GM12864 (cell line): ENCODE data around the gene ERC2.
"Not testable (repeated sequence)": the region's sequence is repeated elsewhere in the genome, so short reads cannot be mapped to it uniquely, and the experiment has no call there.

Source experiments
- DNase-seq: peaks from one replicate; pipeline ENCODE4 v3.0.0-alpha.2; 2011; ENCODE audit warnings: low read depth
- H3K4me3 ChIP-seq: 2 replicates; pipeline ENCODE4 v1.5.1; 2011; ENCODE audit warnings: mild to moderate bottlenecking, low read depth, low read length, control low read depth
- CTCF ChIP-seq: IDR thresholded peaks from 2 replicates; pipeline ENCODE4 v1.5.1; 2011; ENCODE audit warnings: low read depth, mild to moderate bottlenecking, moderate library complexity, low read length, control low read depth, inconsistent platforms; ENCODE audit errors: missing control alignments

Gene ERC2

DNA sequence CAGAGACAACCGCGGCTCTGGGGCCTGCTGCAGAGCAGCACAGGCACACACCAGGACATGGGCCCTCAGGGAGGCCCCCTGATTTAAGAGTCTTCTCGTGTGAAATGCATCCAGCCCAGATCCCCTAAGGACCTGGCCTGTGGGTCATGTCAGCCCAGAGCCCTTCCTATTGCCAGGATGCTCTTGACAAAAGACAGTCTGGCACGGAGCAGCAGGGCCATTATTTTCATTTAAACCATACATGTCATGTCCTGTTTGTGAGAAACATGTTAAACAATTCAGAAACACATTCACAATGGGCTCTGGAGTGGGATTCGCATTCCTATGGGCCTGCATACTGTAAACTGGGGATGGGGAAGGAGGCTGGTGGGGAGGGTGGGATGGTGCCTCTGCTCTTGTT, 613.8 kb downstream of the ERC2 start:
- H3K4me3 ChIP-seq, result no peak overlapping the region
- TF ChIP-seq CTCF, result no peak
- no peak for DNase-seq

DNA sequence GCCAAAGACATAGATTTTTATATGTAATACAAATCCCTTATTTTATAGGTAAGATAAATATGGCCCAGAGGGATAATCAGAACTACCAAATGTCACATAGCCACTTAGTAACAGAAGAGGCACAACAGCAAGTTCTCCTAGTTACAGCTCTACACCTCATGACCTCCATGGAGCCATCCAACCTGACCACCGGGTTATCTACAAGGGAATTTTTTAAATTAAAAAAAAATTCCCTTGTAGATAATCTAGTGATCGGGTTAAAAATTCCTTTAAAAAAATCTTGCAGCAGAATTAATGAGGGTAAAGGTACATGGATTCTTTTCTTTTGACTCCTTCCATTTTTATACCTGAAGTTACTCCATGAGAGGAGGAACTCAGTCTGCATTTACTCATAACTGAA, 615.9 kb downstream of the ERC2 start:
- no peak for DNase-seq
- TF ChIP-seq CTCF, result no peak
- no peak overlapping the region for H3K4me3 ChIP-seq

- H3K4me3 ChIP-seq, result no peak overlapping the region
- no peak for DNase-seq
- no peak for TF ChIP-seq CTCF
Measured at GRCh38 chr3:55842204-55842603, 626.1 kb downstream of the ERC2 start.

- not testable (repeated sequence) for DNase-seq, H3K4me3 ChIP-seq
Measured at GRCh38 chr3:55831876-55832275, 636.4 kb downstream of the ERC2 start.

DNA sequence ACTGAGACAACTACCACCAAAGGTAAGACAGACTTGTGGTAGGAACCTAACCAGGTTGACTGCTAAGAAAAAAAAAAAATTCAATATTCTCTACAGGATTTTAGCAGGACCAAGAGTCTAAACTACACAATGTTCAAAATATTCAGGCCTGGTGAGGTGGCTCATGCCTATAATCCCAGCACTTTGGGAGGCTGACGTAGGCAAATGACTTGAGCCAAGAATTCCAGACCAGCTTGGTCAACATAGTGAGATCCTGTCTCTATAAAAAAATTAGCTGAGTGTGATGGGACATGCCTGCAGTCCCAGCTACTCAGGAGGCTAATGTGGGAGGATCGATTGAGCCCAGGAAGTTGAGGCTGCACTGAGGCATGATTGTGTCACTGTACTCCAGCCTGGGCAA, 639.6 kb downstream of the ERC2 start:
- H3K4me3 ChIP-seq, result no peak overlapping the region
- TF ChIP-seq CTCF, result no peak
- DNase-seq, result no peak

GRCh38 chr3:55827786-55828185, 640.5 kb downstream of the ERC2 start:
- no peak for TF ChIP-seq CTCF
- no peak overlapping the region for H3K4me3 ChIP-seq
- no peak for DNase-seq

DNA sequence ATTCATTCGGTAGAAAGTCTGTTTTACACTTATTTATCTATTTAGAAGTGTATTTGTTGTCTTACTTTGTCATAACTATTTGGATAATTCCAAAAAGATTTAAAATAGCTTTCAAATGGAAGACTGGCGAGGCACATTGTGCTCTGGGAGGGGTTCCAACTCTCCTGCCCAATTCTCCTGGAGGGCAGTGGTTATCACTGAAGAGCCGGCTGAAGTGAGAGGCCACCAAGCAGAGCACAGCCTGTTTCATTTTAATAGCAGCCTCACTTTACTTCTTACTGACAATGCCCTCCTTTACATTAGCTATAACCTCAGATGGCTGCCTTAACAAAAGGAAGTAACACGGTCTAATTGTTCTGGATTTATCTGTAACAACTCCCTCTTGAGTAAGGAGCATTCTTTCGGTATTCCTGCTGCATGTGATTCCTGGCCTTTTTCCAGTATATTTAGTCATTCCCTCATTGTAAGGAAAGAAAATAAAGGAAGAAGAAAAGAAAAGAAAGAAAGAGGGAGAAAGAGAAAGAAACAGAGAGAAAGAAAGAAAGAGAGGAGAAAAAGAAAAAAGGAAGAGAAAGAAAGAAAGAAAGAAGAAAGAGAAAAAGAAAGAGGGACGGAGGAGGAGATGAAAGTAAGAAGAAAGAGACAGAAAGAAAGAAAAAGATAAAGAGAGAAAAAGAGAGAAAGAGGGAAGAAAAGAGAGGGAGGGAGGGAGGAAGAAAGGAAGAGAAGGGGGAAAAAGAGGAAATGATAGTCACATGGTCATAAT, 641.4 kb downstream of the ERC2 start:
- no peak overlapping the region for H3K4me3 ChIP-seq
- no peak for DNase-seq
- TF ChIP-seq CTCF, result no peak

DNA sequence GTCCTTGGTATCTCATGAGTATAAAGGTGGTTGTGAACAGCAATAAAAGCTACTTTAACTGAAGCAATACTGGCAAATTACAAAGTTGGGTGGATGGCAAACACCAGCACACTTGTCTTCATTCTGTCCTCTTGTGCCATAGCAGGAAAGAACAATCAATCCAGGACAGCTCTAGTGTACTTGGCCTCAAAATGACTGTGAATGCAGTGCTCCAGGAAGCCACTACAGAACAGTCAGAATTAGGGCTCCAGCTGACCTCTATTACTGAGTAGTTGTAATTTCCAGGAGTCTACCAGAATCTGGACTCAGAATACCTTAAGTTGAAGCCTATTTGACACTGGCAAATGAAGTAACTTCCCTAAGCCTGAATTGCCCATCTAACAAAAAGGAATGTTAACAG, 642.2 kb downstream of the ERC2 start:
- TF ChIP-seq CTCF, result no peak

More for the DNA sequence above, 642.2 kb downstream of the ERC2 start:
- no peak overlapping the region for H3K4me3 ChIP-seq
- DNase-seq, result no peak
